ENCODE measurements around the gene E2F2. TPM values are rescaled to one million over a fixed set of nuclear protein-coding genes. Genes with fewer than 3 reads are reported as not detected.

E2F2 gene
- total and polyA plus RNA-seq, 2 experiments from 2014 or later = 0.78 to 3.4 TPM

GRCh38 chr1:23548704-23549143 is 17.7 kb upstream of the E2F2 start (continued):
- TF ChIP-seq ZNF462 (CRISPR knock-in tag; IDR thresholded peaks at IDR 0.05) (no peak), ZNF114 (CRISPR knock-in tag; IDR thresholded peaks at IDR 0.05) (no peak), CTCF (conservative IDR thresholded peaks at IDR 0.05; ENCODE audit: low read depth in 2 of 2) (no peak), ETS1 (IDR thresholded peaks at IDR 0.05) (no peak), STAT1 (IDR thresholded peaks at IDR 0.05; ENCODE audit: unreplicated experiment) (no peak), EZH2 (IDR thresholded peaks at IDR 0.05; ENCODE audit: low read depth, unreplicated experiment) (no peak), CREB1 (CRISPR knock-in tag; IDR thresholded peaks at IDR 0.05; ENCODE audit: low read depth) (no peak)

Data from GM23338 (cell line).